ENCODE data around the gene GPR171.

DNA sequence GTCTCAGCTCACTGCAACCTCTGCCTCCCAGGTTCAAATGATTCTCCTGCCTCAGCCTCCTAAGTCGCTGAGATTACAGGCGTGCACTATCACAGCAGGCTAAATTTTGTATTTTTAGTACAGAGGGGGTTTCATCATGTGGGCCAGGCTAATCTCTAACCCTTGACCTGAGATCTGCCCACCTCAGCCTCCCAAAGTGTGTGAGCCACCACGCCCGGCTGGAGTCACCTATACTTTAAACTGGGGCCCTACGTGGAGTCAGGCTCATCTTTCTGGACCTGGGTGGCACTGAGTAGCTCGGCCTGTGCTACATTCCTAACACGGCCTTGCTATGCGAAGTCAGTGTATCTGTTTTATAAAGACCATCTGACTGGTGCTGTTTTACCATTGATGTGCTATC is 5.8 kb downstream of the GPR171 start:
- TF ChIP-seq EZH2 (IDR thresholded peaks at IDR 0.05; ENCODE audit: borderline replicate concordance, low read depth, low read length, poor library complexity, severe bottlenecking), result no peak
- TF ChIP-seq, protein P1, sequence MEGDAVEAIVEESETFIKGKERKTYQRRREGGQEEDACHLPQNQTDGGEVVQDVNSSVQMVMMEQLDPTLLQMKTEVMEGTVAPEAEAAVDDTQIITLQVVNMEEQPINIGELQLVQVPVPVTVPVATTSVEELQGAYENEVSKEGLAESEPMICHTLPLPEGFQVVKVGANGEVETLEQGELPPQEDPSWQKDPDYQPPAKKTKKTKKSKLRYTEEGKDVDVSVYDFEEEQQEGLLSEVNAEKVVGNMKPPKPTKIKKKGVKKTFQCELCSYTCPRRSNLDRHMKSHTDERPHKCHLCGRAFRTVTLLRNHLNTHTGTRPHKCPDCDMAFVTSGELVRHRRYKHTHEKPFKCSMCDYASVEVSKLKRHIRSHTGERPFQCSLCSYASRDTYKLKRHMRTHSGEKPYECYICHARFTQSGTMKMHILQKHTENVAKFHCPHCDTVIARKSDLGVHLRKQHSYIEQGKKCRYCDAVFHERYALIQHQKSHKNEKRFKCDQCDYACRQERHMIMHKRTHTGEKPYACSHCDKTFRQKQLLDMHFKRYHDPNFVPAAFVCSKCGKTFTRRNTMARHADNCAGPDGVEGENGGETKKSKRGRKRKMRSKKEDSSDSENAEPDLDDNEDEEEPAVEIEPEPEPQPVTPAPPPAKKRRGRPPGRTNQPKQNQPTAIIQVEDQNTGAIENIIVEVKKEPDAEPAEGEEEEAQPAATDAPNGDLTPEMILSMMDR (conservative IDR thresholded peaks at IDR 0.05; ENCODE audit: low read depth, low read length), result no peak

All from A673 (cell line).